Left renal pelvis (tissue), 4 donors: ENCODE measurements around the gene ZSCAN23. TPM values are rescaled to one million over a fixed set of nuclear protein-coding genes. Genes with fewer than 3 reads are reported as not detected.
A peak's percentile ranks its signal among the peaks of the same experiment; 100 is the strongest.
"Not testable (repeated sequence)": the region's sequence is repeated elsewhere in the genome, so short reads cannot be mapped to it uniquely, and the experiment has no call there.

Experiments
- DNase-seq, 4 donors: peaks; one replicate each; pipeline ENCODE4 v3.0.0-alpha.2; 2013; ENCODE audit warnings: low read depth in 4 of 4, low spot score in 3 of 4
- polyA plus RNA-seq, 4 donors: library from polyadenylated mRNA; unstranded; fragments of 120-200 nt; gene quantifications; one replicate each; pipeline ENCODE4 v1.2.1, GENCODE V29; 2013; ENCODE audit not compliant: insufficient read length in 4 of 4

The ZSCAN23 gene
- polyA plus RNA-seq, 4 donors: 13.1 to 17.8 (median 15.3) TPM

DNA sequence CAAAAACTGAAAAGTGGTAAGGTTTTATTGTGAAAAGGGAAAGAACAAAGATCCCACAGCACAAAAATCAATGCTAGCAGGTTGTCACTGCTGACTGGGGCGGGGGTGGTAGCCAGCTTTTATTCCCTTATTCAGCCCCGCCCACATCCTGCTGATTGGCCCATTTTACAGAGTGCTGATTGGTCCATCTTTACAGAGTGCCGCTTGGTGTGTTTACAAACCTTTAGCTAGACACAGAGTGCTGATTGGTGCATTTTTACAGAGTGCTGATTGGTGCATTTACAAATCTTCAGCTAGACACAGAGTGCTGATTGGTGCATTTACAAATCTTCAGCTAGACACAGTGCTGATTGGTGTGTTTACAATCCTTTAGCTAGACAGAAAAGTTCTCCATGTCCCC lies 1.5 kb upstream of the ZSCAN23 start:
- not testable (repeated sequence) for DNase-seq

DNA sequence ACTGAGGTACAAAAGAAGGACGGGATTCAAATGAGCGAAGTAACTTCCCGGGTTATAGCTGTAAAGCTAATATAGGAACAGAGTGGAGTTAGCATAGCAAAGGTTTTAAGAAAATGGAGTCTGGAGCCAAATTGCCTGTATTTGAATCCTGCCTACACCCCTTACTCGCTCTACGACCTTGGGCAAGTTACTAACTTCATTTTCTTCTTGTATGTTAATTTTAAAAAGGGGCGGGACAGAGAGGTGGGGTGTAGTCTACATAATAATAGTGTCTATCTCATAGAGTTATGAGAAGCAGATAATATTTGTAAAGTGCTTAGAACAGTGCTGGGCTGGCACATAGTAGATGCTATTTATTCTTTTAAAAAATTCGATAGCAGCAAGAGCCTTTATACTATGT lies 705 bp downstream of the ZSCAN23 start:
- no peak for DNase-seq

DNA sequence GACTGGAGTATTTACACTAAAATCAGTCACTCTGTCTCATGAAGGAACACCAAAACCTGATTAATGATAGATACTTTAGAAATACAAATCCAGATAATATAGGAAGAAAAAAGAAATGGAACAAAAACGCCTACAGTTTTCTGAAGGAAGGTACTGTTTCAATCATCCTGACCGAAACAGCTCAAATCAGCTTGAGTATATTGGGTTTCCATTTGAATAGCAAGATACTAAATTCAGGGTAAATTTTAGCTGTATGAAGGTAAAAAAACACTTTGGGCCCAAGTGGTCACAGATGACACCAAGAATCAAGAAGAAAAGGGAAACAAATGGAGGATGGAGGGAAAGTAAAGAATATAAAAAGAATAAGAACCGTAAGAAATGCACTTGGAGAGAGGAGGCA lies 6.9 kb downstream of the ZSCAN23 start:
- DNase-seq: no peak

DNA sequence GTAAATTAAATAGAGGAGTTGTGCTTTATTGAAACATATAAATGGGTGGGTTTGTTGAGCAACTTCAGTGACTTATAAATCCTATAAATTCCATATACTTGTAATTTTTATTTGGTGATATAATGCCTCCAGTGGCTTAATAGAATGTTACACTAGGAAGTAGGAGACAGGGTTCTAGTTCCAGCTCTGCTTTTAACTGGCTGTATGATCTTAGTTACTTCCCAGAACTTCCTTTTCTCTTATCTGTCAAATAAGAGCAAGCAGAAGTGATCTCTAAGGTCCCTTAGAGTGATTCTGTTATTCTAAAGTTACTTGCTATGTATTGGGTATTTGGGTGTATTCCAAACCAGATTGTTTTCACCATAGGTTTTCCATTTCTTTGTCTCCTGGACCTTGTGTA lies 10.2 kb downstream of the ZSCAN23 start:
- no peak for DNase-seq

DNA sequence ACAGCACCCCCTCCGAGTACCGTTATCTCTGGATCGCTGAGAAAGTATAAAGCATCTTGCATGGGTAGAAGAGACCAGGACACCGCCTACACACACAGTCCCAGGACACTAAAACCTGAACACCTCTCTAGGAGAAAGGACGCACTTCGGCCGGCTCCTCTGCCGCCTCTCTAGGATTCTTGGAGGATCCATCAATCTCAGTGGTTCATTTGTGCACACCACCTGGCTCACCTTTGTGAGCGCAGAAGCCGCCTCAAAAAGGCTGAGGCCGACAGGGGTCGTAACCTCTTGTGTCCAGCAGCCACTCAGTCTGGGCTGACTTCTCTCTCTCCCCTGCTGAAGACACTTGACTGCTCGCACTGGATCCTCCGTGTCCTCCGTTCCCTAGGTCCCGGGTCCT lies 13.5 kb downstream of the ZSCAN23 start:
- no peak for DNase-seq

DNA sequence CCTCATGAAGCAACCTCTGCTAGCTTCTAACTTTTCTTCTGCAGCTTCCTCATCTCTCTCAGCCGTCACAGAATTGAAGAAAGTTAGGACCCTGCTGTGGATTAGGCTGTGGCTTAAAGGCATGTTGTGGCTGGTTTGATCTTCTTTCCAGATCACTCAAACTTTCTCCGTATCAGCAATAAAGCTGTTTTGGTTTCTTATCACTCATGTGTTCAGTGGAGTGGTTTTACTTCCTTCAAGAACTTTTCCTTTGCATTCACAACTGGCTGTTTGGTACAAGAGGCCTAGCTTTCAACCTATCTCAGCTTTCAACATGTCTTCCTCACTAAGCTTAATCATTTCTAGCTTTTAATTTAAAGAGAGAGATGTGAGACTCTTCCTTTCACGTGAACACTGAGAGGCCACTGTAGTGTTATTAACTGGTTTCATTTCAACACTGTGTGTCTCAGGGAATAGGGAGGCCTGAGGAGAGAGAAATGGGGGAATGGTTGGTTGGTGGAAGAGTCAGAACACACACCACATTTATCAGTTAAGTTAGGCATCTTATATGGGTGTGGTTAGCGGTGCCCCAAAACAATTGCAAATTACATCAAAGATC lies 17.2 kb downstream of the ZSCAN23 start:
- DNase-seq: no peak

DNA sequence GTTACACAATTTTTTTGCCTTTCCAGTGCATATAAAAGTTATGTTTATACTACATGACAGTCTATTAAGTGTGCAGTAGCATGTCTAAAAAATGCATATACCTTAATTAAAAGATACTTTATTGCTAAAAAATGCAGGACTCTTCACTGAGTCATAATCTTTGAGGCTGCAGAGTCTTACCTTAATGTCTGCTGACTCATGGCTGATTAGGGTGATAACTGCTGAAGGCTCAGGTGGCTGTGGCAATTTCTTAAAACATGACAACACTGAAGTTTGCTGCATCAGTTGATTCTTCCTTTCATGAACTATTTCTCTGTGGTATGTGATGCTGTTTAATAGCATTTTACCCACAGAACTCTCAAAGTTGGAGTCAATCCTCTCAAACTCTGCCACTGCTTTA lies 19.1 kb downstream of the ZSCAN23 start:
- no peak for DNase-seq

DNA sequence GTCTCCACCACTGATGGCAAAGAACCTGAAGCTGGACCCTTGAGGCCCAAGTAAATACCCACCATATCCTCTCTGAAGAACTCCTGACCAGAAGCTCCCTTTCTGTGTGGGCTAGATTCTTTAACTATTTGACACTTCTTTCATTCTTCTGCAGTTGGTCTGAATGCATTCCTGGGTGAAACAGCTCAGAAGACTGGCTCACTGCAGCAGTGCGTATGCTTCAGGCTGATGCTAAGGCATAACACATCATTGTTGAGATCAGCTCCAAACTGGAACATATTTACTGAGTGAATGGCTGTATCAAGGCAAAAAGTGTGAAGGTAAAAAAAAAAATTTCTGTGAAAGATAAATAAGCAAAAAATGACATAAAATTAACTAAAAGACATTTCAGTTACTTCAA lies 19.7 kb downstream of the ZSCAN23 start:
- no peak for DNase-seq

DNA sequence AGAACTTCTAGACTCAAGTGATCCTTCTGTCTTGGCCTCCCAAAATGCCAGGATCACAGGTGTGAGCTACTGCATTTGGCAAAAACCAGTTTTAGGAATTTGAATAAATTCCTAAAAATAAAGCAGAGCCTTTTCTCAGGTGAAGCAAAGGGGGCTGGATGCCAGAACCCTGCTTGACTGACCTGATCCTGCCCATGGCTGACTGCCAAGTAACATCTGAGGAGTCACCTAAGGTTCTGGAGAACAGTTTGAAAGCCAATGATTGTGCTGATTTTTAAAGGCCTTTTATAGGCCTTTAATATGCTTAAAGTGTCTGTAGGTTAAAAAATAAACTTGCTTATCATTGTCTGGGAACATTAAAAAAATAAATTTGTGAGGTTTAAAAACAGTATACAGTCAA lies 29.6 kb downstream of the ZSCAN23 start:
- DNase-seq: no peak

DNA sequence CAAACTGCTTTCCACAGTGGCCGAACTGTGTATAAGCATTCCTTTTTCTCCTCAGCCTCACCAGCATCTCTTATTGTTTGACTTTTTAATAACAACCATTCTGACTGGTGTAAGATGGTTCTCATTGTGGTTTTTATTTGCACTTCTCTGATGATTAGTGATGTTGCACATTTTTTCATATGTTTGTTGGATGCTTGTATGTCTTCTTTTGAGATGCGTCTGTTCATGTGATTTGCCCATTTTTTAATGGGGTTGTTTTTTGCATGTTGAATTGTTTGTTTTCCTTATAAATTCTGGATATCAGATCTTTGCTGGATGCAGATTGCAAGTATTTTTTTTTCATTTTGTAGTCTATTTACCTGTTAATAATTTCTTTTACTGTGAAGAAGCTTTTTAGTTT lies 32.5 kb downstream of the ZSCAN23 start:
- no peak for DNase-seq

DNA sequence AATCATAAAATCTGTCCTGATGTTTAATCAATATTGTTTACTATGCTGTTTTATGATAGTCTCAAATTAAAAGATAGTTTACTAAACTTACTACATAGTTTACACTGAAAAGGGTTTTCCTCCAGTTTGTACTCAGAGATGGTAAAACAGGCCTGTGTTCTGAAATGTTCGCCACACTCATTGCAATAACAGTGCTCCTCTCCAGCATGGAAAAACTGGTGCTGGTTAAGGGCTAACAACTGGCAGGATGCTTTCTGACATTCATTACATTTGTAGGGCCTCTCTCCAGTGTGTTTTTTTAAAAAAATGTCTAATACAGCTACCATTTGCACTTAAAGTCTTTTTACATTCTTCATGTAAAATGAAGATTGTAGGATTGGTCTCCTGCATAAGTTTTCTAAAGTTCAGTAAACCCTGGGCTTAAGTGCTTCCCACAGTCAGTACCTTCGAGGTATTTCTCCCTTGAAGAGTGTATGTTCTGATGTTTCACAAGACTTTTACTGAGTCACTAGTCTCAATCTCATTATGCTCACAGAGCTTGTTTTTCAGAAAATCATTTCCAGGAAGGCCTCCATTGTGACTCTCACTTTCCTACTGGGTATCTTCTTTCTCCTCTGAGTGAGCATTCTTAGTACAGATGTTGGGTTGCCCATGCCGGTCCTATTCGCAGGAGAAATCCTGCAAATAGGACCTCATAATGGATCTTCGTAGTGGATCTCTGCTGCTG lies 35.1 kb downstream of the ZSCAN23 start:
- DNase-seq: no peak

DNA sequence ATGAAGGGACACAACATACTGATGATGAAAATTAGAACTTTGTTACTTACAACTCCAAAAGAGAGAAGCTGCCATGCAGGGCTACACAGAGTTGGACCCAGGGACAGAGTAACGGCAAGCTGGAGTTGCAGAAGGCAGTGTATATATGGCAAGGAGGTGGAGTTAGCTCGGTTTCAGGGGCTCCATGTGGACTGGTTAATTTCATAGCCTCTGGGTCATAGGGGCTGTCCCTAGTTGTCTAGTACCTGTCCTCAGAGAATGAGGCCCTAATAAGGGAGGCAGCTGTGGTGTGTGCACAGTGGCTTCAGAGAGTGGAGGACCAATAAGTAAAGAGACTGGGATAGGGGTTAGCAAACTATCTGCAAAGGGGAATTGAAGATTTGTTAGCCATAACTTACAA lies 35.9 kb downstream of the ZSCAN23 start:
- DNase-seq: no peak

DNA sequence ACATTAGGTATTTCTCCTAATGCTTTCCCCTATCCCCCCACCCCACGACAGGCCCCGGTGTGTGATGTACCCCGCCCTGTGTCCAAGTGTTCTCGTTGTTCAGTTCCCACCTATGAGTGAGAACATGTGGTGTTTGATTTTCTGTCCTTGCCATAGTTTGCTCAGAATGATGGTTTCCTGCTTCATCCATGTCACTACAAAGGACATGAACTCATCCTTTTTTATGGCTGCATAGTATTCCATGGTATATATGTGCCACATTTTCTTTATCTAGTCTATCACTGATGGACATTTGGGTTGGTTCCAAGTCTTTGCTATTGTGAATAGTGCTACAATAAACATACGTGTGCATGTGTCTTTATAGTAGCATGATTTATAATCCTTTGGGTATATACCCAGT lies 39.4 kb downstream of the ZSCAN23 start:
- not testable (repeated sequence) for DNase-seq

DNA sequence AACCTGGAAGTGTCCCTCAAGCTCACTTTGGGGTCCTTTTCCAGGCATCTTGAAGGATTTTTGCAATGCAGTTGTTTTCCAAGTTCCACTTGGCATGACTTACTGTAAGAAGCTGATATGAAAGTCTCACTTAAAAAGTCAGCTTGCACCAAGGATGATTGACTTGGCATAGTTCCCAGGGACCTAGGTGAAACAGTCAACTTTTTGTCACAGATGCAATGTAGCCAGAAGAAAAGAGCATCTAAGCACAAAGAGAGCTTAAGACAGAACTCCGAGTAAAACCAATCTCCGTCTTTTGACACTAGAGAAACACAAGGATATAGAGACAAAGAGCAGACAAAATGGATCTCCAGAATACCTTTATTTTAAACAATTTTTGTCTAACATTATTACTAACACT lies 41.1 kb downstream of the ZSCAN23 start:
- no peak for DNase-seq

DNA sequence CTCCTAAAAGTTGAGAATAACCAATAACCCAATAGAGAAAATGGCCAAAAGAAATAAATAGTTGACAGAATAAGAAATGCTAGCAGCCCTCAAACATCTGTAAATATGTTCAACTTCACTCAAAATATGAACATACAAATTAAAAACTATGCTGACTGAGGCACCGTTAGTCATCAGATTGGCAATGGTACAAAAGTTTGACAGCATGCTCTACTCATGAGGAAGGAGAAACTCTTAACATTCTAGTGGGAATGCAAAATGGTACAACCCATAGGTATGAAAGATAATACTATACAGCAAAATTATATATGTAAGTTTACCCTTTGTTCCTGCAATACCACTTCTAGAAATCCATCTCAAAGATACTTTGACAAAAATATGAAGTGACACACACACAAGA lies 42.1 kb downstream of the ZSCAN23 start:
- DNase-seq: no peak

DNA sequence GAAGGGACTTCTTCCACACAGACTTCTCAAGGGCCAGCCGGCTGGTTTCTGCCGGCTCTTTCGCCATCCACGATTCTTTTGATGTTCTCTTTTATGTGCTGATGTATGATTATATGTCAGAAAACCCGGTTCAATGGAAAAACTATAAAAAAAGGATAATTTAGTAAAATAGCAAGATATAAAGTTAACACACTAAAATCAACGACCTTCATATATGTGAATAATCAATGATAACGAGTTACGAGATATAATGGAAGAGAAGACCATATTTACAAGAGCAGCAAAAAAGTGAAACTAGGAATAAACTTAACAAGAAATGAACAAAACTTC lies 43.2 kb downstream of the ZSCAN23 start:
- DNase-seq: no peak

DNA sequence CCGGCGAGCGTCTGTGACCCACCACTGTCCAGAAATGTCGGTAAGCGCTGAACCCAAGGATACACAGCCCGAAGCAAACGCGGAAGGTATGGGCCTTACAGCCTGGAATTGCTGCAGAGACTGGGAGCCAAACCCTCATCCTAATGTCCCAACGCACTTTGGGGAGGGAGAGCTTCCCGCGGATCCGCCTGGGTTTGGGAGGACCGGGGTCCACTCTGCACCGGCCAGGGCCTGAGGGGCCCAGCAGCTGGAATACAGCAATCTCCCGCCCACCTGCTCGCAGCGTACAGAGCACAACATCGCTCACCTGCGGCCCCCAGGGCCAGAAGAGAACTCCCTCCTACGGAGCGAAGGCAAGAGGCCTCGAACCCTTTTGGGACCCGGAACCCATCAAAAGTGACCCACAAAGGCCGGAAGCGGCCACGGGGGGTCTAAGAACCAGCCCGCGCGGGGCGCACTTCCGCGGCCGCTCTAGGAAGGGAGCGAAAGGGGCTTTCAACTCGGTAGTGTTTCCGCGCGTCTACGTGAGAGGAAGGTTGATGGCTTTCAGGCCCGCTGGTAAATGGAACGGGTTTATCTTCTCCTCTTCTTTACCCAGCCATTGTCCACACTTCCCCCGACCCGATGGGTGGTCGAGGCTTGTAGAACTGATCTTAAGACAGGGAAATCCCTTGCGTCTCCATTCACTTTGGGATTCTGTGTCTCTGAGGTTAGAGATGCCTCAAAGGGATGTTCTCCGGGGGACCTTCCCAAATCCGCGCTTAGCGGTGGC lies 43.8 kb downstream of the ZSCAN23 start, which contains the start of gene ZSCAN12:
Gene ZSCAN12, minus strand, starts transcription at position 398 of the 772 bp plus-strand sequence. CDS start 1,342 bp downstream, outside the sequence.
- DNase-seq: peak; percentile 73 to 81 (median 79)

DNA sequence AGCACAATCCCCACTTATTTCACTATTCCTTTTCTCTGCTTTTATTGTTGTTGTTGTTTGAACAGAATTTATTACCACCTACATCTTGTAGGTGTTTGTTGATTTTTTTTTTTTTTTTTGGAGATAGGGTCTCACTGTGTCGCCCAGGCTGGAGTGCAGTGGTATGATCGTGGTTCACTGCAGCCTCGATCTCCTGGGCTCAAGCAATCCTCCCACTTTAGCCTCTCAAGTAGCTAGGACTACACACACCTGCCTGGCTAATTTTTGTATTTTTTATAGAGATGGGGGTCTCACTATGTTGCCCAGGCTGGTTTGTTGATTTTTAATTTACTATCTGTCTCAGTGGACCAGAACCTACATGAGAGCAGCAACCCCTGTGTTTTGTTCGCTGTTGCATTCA lies 47.4 kb downstream of the ZSCAN23 start:
- no peak for DNase-seq

DNA sequence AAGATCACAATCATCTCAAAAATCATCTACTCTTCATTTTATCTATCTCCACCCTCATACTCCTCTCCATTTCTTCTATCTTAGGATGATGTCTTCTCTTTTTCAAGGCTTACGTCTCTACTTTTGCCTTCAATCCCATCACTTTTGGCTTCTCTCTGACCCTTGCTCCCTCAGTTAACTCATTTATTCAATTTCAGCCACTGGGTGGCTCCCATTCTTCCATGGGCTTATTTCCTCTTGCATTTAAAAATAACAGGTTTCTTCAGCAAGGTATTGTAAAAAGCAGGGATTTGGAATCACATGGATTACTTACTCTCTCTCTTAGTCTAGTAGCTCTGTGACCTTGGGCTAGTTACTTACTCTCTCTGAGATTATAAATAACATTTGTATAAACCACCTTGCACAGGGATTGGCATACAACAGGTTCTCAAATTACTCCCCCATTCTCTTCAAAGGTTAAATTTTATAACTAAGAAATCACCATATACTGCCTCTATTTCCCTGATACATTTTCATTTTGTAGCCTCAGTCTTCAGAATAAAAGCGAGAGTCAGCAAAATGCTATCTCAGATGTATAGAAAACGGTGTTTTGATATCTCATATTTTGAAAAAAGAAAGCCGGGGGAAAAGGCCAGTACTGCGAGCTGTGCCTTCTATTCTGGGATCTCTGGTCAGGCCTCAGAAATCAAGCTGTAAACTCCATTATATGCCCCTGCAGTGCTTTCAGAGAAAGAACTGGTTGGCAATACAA lies 49.2 kb downstream of the ZSCAN23 start:
- no peak for DNase-seq

DNA sequence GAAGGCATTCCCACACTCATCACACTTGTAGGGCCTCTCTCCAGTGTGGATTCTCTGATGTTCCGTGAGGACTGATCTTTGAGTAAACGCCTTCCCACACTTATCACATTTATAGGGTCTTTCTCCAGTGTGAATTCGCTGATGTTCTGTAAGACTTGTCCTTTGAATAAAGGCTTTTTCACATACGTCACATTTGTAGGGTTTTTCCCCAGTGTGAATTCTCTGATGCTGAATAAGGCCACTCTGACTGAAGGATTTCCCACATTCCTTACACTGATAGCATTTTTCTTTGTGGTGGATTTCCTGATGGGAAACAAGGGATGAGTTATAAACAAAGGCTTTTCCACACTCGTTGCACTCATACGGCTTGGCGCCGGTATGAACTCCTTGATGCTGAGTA lies 52.6 kb downstream of the ZSCAN23 start:
- no peak for DNase-seq

DNA sequence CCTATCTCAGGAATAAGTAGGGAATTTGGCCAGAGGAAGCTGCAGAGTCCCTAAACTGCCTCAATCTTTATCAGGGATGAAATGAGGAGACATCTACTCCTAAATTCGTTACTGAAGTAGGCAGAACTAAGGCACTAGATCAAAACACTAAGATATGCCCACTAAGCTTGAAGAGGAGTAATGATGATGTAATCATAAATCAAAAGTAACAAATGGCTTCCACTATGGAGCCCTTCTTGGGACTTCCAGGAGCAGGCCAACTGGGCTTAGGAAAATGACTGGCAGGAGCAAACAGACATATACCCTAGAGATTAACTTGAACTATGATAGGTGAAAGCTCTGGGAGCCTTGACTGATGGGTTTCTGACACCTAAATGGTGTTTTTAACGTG lies 59.2 kb downstream of the ZSCAN23 start:
- no peak for DNase-seq
